Measurements from ENCODE around the gene MRPL37.
"Not testable (repeated sequence)": the region's sequence is repeated elsewhere in the genome, so short reads cannot be mapped to it uniquely, and the experiment has no call there.

MRPL37 gene

GRCh38 chr1:54171606-54172005, 28.4 kb upstream of the MRPL37 start:
- DNase-seq (ENCODE audit: insufficient read length, low spot score) (no peak), FAIRE-seq (no peak)

GRCh38 chr1:54172614-54173599, 27.1 kb upstream of the MRPL37 start:
- FAIRE-seq, result no peak

GRCh38 chr1:54173681-54174080, 26.3 kb upstream of the MRPL37 start:
- FAIRE-seq (no peak), DNase-seq (ENCODE audit: insufficient read length, low spot score) (no peak)

More at GRCh38 chr1:54172614-54173599, 27.1 kb upstream of the MRPL37 start:
- DNase-seq (ENCODE audit: insufficient read length, low spot score), result no peak

- DNase-seq (ENCODE audit: insufficient read length, low spot score) (no peak), FAIRE-seq (no peak)
These were observed 25.9 kb upstream of the MRPL37 start for GRCh38 chr1:54174106-54174505.

GRCh38 chr1:54176621-54177327, 23.2 kb upstream of the MRPL37 start:
- FAIRE-seq (no peak), DNase-seq (ENCODE audit: insufficient read length, low spot score) (no peak)

- FAIRE-seq (no peak), DNase-seq (ENCODE audit: insufficient read length, low spot score) (no peak)
These were observed 22.2 kb upstream of the MRPL37 start for GRCh38 chr1:54177726-54178125.

- DNase-seq (ENCODE audit: insufficient read length, low spot score) (no peak), FAIRE-seq (no peak)
These were observed 21.5 kb upstream of the MRPL37 start for GRCh38 chr1:54178296-54179070.

GRCh38 chr1:54180701-54181360, 19.1 kb upstream of the MRPL37 start:
- DNase-seq (ENCODE audit: insufficient read length, low spot score), result no peak
- no peak for FAIRE-seq

- DNase-seq (ENCODE audit: insufficient read length, low spot score), result no peak
- no peak for FAIRE-seq
These were observed 13.9 kb upstream of the MRPL37 start for GRCh38 chr1:54186056-54186455.

- no peak for FAIRE-seq
- DNase-seq (ENCODE audit: insufficient read length, low spot score), result no peak
These were observed 11.7 kb upstream of the MRPL37 start for GRCh38 chr1:54188291-54188690.

- no peak for DNase-seq (ENCODE audit: insufficient read length, low spot score)
These were observed 9.4 kb upstream of the MRPL37 start for GRCh38 chr1:54190526-54190925.

GRCh38 chr1:54191525-54191924, 8.4 kb upstream of the MRPL37 start:
- DNase-seq (ENCODE audit: insufficient read length, low spot score) (no peak), FAIRE-seq (no peak)

More at GRCh38 chr1:54190526-54190925, 9.4 kb upstream of the MRPL37 start:
- FAIRE-seq, result no peak

GRCh38 chr1:54193453-54193852, 6.5 kb upstream of the MRPL37 start:
- DNase-seq (ENCODE audit: insufficient read length, low spot score) (no peak), FAIRE-seq (no peak)

- DNase-seq (ENCODE audit: insufficient read length, low spot score), result peak; percentile 13
- FAIRE-seq, result peak; percentile 37
These were observed 709 bp upstream of the MRPL37 start for GRCh38 chr1:54199151-54199764.

- FAIRE-seq, result no peak
These were observed 591 bp downstream of the MRPL37 start for GRCh38 chr1:54200519-54200997.

GRCh38 chr1:54204199-54204598, 4.2 kb downstream of the MRPL37 start:
- DNase-seq (ENCODE audit: insufficient read length, low spot score) (no peak), FAIRE-seq (no peak)

More at GRCh38 chr1:54200519-54200997, 591 bp downstream of the MRPL37 start:
- no peak for DNase-seq (ENCODE audit: insufficient read length, low spot score)

GRCh38 chr1:54207287-54207686, 7.3 kb downstream of the MRPL37 start:
- no peak for FAIRE-seq
- no peak for DNase-seq (ENCODE audit: insufficient read length, low spot score)

- FAIRE-seq; DNase-seq (ENCODE audit: insufficient read length, low spot score): not testable (repeated sequence)
These were observed 7.9 kb downstream of the MRPL37 start for GRCh38 chr1:54207896-54208295.

GRCh38 chr1:54212872-54213271, 12.9 kb downstream of the MRPL37 start:
- DNase-seq (ENCODE audit: insufficient read length, low spot score), result no peak
- FAIRE-seq, result no peak

- no peak for FAIRE-seq
- DNase-seq (ENCODE audit: insufficient read length, low spot score), result no peak
These were observed 15.6 kb downstream of the MRPL37 start for GRCh38 chr1:54215523-54215922.
